Fibroblast of lung (primary cell): ENCODE results near the gene HEPN1. TPM values are rescaled to one million over a fixed set of nuclear protein-coding genes. Genes with fewer than 3 reads are reported as not detected.

ENCODE experiments used
- DNase-seq, 2 donors: peaks; one replicate each; pipeline versions ENCODE4 v3.0.0 to v3.0.0-alpha.2; 2010; ENCODE audit warnings: low read depth in 2 of 2
- H2AFZ ChIP-seq: 2 replicates; pipeline ENCODE4 v1.5.1; 2012; ENCODE audit warnings: low read length, control low read depth, inconsistent platforms
- H3K27ac ChIP-seq: 2 replicates; pipeline ENCODE4 v1.5.1; 2011; ENCODE audit warnings: low read length, control low read depth; ENCODE audit not compliant: insufficient read depth
- H3K27me3 ChIP-seq: 2 replicates; pipeline ENCODE4 v1.5.1; 2011; ENCODE audit warnings: mild to moderate bottlenecking, low read length; ENCODE audit not compliant: control insufficient read depth, insufficient read depth
- H3K36me3 ChIP-seq: 2 replicates; pipeline ENCODE4 v1.5.1; 2011; ENCODE audit warnings: low read length; ENCODE audit not compliant: control insufficient read depth, insufficient read depth
- H3K4me1 ChIP-seq: 2 replicates; pipeline ENCODE4 v1.5.1; 2011; ENCODE audit warnings: low read length; ENCODE audit not compliant: control insufficient read depth, insufficient read depth; ENCODE audit errors: extremely low read depth
- H3K4me2 ChIP-seq: 2 replicates; pipeline ENCODE4 v1.5.1; 2011; ENCODE audit warnings: low read length, control low read depth; ENCODE audit not compliant: insufficient read depth; ENCODE audit errors: extremely low read depth
- H3K4me3 ChIP-seq, 4 experiments: fragments of 200-600 bp in 1 of 4; sonication (generic) in 1 of 4; replicated peaks in 1 of 4; 2 replicates each; pipeline ENCODE4 v1.5.1; 2011 to 2016; ENCODE audit warnings: low read length in 4 of 4, low read depth in 3 of 4, mild to moderate bottlenecking in 3 of 4, control low read depth in 2 of 4, inconsistent platforms in 1 of 4, mixed read lengths in 1 of 4; ENCODE audit not compliant: insufficient read depth in 1 of 4; ENCODE audit errors: control extremely low read depth in 1 of 4
- H3K79me2 ChIP-seq: 2 replicates; pipeline ENCODE4 v1.5.1; 2012; ENCODE audit warnings: mild to moderate bottlenecking, low read length, inconsistent platforms; ENCODE audit not compliant: control insufficient read depth, insufficient read depth
- H3K9ac ChIP-seq: 2 replicates; pipeline ENCODE4 v1.5.1; 2011; ENCODE audit warnings: mild to moderate bottlenecking, low read length, control low read depth; ENCODE audit not compliant: insufficient read depth
- H3K9me3 ChIP-seq: 2 replicates; pipeline ENCODE4 v1.5.1; 2012; ENCODE audit warnings: low read depth, low read length; ENCODE audit not compliant: control insufficient read depth, insufficient read depth
- H4K20me1 ChIP-seq: 2 replicates; pipeline ENCODE4 v1.5.1; 2011; ENCODE audit warnings: low read length; ENCODE audit not compliant: control insufficient read depth, insufficient read depth; ENCODE audit errors: extremely low read depth
- EZH2 ChIP-seq: IDR thresholded peaks from 2 replicates; pipeline ENCODE4 v1.5.1; 2012; ENCODE audit warnings: low read length, control low read depth, mild to moderate bottlenecking; ENCODE audit errors: missing control alignments
- polyA plus RNA-seq, 2 donors: library from polyadenylated mRNA; depleted of rRNA in 1 of 2; stranded (reverse) in 1 of 2; unstranded in 1 of 2; fragments of >200 nt; gene quantifications; 2 replicates each; pipeline ENCODE4 v1.2.1, GENCODE V29; 2011 to 2012; ENCODE audit warnings: missing spikeins in 1 of 2
- total RNA-seq: library from RNA; depleted of rRNA; stranded (reverse); fragments of >200 nt; gene quantifications from 2 replicates; pipeline ENCODE4 v1.2.1, GENCODE V29; 2014
- TF ChIP-seq, protein P1 (sequence below), 2 donors: IDR thresholded peaks in 1 of 2; conservative IDR thresholded peaks in 1 of 2; 1 replicate in 1 of 2; 2 replicates in 1 of 2; pipeline ENCODE4 v1.5.1; 2011 to 2012; ENCODE audit warnings: low read length in 2 of 2, control low read depth in 1 of 2, inconsistent platforms in 1 of 2, low read depth in 1 of 2, mild to moderate bottlenecking in 1 of 2

Gene HEPN1
- total and polyA plus RNA-seq, 2 donors (not counting 1 experiment from before 2014, with no cell fraction given), result not detected

DNA sequence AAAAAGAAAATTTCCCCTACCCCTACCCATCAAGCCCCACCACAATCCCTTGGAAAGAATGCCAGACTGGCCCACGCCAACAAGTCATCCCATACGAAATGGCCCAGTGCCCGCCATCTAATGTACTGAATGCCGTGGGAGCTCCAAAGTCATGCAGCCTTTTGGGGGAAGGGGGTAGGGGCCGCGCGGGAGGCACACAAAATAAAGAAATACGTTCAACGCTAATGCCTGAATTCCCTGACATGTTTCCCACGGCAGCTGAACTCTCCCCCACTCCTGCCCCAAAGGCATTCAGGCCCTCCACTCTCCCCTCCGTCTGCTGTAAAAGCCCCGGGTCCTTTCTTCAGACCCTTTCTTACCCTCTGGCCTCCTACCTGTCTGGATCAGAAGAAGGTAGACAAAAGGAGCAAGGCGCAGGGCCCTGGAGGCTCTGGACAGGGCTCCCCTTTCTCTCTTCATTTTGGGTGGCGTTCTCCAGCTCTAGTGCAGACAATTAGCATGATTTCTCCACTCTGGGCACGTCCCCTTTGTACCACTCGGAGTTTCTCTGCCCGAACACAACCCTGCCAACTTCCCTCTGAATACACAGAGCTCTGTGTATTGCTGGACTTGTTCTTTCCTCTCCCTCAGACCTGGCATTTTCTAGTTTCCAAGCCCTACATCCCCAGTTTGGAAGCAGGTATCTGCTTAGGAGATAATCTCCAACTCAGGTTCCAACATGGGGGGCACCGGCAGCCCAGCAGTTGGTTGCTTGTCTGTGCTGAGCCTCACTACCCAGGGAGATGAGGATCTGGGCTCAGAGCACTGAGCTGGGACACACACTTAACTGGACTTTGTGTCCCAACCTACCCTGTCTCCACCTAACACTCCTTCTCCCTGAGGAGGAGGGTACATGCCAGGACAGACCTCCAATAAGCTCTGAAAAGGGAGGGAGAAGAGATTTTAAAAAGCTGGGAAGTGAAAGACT is 16.8 kb downstream of the HEPN1 start, which contains the start of gene HEPACAM:
Gene HEPACAM (minus strand): TSS at position 500 of the 967 bp plus-strand sequence. CDS start 41 bp downstream, at position 459.
- no peak within 1 kb of the TSS for H3K4me2 ChIP-seq
- no peaks in the 10 kb centered on the region for H3K9me3 ChIP-seq
- no peaks in the 10 kb centered on the region for H3K36me3 ChIP-seq
- H3K79me2 ChIP-seq, result no peaks in the 10 kb centered on the region
- no peak within 1 kb of the TSS for H3K9ac ChIP-seq
- peak within 1 kb of the TSS; percentile 56 for H3K27ac ChIP-seq
- no peaks in the 10 kb centered on the region for H3K27me3 ChIP-seq
- H2AFZ ChIP-seq, result no peak within 1 kb of the TSS
- no peaks in the 10 kb centered on the region for H4K20me1 ChIP-seq
- no peak within 1 kb of the TSS for H3K4me3 ChIP-seq
- TF ChIP-seq, protein P1, sequence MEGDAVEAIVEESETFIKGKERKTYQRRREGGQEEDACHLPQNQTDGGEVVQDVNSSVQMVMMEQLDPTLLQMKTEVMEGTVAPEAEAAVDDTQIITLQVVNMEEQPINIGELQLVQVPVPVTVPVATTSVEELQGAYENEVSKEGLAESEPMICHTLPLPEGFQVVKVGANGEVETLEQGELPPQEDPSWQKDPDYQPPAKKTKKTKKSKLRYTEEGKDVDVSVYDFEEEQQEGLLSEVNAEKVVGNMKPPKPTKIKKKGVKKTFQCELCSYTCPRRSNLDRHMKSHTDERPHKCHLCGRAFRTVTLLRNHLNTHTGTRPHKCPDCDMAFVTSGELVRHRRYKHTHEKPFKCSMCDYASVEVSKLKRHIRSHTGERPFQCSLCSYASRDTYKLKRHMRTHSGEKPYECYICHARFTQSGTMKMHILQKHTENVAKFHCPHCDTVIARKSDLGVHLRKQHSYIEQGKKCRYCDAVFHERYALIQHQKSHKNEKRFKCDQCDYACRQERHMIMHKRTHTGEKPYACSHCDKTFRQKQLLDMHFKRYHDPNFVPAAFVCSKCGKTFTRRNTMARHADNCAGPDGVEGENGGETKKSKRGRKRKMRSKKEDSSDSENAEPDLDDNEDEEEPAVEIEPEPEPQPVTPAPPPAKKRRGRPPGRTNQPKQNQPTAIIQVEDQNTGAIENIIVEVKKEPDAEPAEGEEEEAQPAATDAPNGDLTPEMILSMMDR (conservative IDR thresholded peaks at IDR 0.05 in 1 of 2, IDR thresholded peaks at IDR 0.05 in 1 of 2; ENCODE audit: low read depth in 1 of 2, low read length in 2 of 2), result no peak
- no peak for TF ChIP-seq EZH2
- H3K4me1 ChIP-seq, result peaks cover 15% of the 10 kb centered on the region
- no peak for DNase-seq

DNA sequence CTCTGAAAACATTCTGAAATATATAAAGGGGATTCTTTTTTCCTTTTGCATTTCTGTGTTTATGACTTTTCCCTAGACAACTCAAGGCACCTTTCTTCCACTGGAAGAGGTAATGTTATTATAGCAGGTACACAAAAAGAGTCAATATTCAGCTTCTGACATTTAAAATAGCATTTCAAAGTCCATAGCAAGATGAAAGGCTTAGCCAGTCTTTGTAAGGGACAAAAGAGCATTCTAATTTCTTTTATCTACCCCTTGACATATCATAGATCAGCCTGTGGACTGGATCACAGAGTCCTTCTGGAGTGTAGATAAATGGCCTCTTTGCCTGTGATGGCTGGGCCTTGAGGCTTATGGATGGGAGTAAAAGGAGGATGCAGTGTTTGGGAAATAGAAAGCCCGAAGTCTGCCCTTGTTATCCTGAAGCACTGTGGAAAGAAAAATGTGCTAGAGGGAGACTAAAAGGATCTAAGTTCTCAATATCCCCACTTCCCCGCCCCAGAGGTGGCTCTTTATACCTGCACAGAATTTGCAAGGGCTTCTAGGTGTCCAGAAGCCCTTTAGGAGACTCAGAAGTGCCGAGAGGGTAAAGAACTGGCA is 18.4 kb downstream of the HEPN1 start:
- peaks cover 15% of the 10 kb centered on the region for H3K4me1 ChIP-seq
- no peak for TF ChIP-seq EZH2
- TF ChIP-seq, protein P1 (conservative IDR thresholded peaks at IDR 0.05 in 1 of 2, IDR thresholded peaks at IDR 0.05 in 1 of 2; ENCODE audit: low read depth in 1 of 2, low read length in 2 of 2), result no peak
- no peaks in the 10 kb centered on the region for H3K79me2 ChIP-seq
- H3K4me2 ChIP-seq, result no peak overlapping the region
- no peak overlapping the region for H2AFZ ChIP-seq
- no peaks in the 10 kb centered on the region for H4K20me1 ChIP-seq
- H3K9ac ChIP-seq, result no peak overlapping the region
- H3K36me3 ChIP-seq, result no peaks in the 10 kb centered on the region
- H3K9me3 ChIP-seq, result no peaks in the 10 kb centered on the region
- H3K4me3 ChIP-seq, result no peak overlapping the region
- no peak for DNase-seq
- no peak overlapping the region for H3K27ac ChIP-seq
- H3K27me3 ChIP-seq, result no peaks in the 10 kb centered on the region

DNA sequence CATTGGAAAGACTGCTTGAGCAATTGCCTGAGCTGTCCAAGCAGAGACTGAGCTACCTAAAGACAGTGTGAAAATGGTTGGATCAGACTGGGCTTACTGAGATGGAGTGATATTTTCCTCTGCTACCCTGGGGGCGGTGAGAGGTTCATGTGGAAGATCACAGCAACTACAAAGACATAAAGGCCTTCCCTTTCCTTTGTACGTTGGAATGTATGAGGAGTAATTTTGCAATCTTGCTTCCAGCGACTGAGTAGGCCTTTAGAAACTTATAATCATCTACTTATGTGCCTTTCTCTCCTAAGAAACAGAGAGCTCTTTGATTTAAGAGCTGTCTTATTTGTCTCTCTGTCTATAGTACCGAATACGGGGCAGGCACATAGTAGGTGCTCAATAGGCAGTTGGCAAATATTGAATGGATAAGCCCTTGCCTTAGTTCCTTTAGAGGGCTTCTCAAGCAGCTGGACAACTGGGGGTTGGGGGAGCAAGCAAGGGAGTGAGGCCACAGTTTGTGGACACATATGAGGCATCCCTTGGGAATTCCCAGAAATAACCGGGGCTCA is 19.2 kb downstream of the HEPN1 start:
- peaks cover 15% of the 10 kb centered on the region for H3K4me1 ChIP-seq
- no peaks in the 10 kb centered on the region for H4K20me1 ChIP-seq
- no peak overlapping the region for H3K27ac ChIP-seq
- no peaks in the 10 kb centered on the region for H3K27me3 ChIP-seq
- TF ChIP-seq EZH2, result no peak
- TF ChIP-seq, protein P1 (conservative IDR thresholded peaks at IDR 0.05 in 1 of 2, IDR thresholded peaks at IDR 0.05 in 1 of 2; ENCODE audit: low read depth in 1 of 2, low read length in 2 of 2), result no peak
- no peak overlapping the region for H3K4me2 ChIP-seq
- H2AFZ ChIP-seq, result no peak overlapping the region
- no peak overlapping the region for H3K9ac ChIP-seq
- no peaks in the 10 kb centered on the region for H3K36me3 ChIP-seq
- H3K4me3 ChIP-seq, result no peak overlapping the region
- H3K9me3 ChIP-seq, result no peaks in the 10 kb centered on the region
- no peaks in the 10 kb centered on the region for H3K79me2 ChIP-seq
- DNase-seq, result no peak
